ENCODE data around the gene CACHD1. TPM values are rescaled to one million over a fixed set of nuclear protein-coding genes. Genes with fewer than 3 reads are reported as not detected.
"Not testable (repeated sequence)": the region's sequence is repeated elsewhere in the genome, so short reads cannot be mapped to it uniquely, and the experiment has no call there.

CACHD1 gene
- total and polyA plus RNA-seq, 8 donors, result 2.9 to 7.1 (median 5.2) TPM

GRCh38 chr1:64733581-64734286, 263.8 kb downstream of the CACHD1 start:
- H3K4me1 ChIP-seq, result no peaks in the 10 kb centered on the region
- H3K27me3 ChIP-seq, result no peaks in the 10 kb centered on the region
- no peak overlapping the region for H3K27ac ChIP-seq
- no peak overlapping the region for H3K4me3 ChIP-seq
- WGBS, 2 donors, result 79 to 84% methylated on average over 3 of the region's 3 CpGs
- no peaks in the 10 kb centered on the region for H3K9me3 ChIP-seq
- H3K36me3 ChIP-seq, result no peaks in the 10 kb centered on the region
- ATAC-seq, result no peak
- intact Hi-C loops (cut with DNase I), result no loop called here
- FAIRE-seq, result no peak
- no peak for DNase-seq
- no peak for TF ChIP-seq CTCF (IDR thresholded peaks at IDR 0.05)

GRCh38 chr1:64734287-64734652, 264.3 kb downstream of the CACHD1 start:
- FAIRE-seq, result no peak
- WGBS, 2 donors, result 61 to 62% methylated on average over 3 of the region's 3 CpGs
- no peak for TF ChIP-seq CTCF (IDR thresholded peaks at IDR 0.05)
- ATAC-seq, result no peak
- Histone ChIP-seq H3K4me3 (no peak overlapping the region), H3K4me1 (no peaks in the 10 kb centered on the region), H3K27ac (no peak overlapping the region), H3K27me3 (no peaks in the 10 kb centered on the region), H3K36me3 (no peaks in the 10 kb centered on the region), H3K9me3 (no peaks in the 10 kb centered on the region)
- intact Hi-C loops (cut with DNase I), result no loop called here
- no peak for DNase-seq

DNA sequence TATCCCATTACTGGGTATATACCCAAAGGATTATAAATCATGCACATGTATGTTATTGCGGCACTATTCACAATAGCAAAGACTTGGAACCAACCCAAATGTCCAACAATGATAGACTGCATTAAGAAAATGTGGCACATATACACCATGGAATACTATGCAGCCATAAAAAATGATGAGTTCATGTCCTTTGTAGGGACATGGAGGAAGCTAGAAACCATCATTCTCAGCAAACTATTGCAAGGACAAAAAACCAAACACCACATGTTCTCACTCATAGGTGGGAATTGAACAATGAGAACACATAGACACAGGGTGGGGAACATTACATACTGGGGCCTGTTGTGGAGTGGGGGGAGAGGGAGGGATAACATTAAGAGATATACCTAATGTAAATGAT, 270.8 kb downstream of the CACHD1 start:
- WGBS, 2 donors, result 95 to 100% methylated on average over 1 of the region's 1 CpG
- FAIRE-seq, H3K27me3 ChIP-seq, H3K9me3 ChIP-seq, DNase-seq, H3K27ac ChIP-seq, ATAC-seq, H3K4me3 ChIP-seq, H3K4me1 ChIP-seq, H3K36me3 ChIP-seq: not testable (repeated sequence)
- intact Hi-C loops (cut with DNase I), result loop anchor here in 1 of 3 donors (10.0 kb wide), 1 partner anchor 74 kb away; no protein-coding TSS in a partner anchor

Small RNA genes within 50 kb of the gene (microRNA-seq; reads per million reads assigned to microRNA genes)
- 0 reads per million in 2 donors for gene MIR4794
